HG03108 (cell line): ENCODE results near the gene EPAS1.

Experiments used
- ATAC-seq: cut with Tn5 transposase; IDR thresholded peaks from one replicate; pipeline ENCODE4 v1.9.1; 2021; ENCODE audit warnings: moderate library complexity; ENCODE audit not compliant: unreplicated experiment

The EPAS1 gene

GRCh38 chr2:46273225-46273863, 23.9 kb upstream of the EPAS1 start:
- no peak for ATAC-seq

DNA sequence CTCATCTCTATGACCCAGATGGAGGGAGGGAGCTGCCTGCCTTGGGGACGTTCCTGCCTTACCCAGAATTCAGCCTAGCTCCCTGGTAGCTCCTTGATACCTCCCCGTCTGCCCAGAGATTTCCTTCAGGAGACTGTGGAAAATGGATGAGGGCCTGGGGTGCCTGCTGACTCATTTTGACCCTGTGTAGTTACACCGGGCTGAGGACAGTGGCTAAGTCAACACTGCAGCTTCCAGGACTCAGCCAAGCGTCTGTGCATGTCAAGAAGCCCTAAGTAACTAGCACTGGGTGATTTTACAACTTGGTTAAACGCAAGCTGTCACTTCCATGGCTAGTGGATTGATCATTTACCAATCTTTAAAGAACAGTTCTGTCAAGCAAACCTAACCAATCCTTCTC, 23.3 kb upstream of the EPAS1 start:
- ATAC-seq: no peak

- no peak for ATAC-seq
Observed at GRCh38 chr2:46274586-46274985, 22.6 kb upstream of the EPAS1 start.

- no peak for ATAC-seq
Observed at GRCh38 chr2:46275995-46276394, 21.2 kb upstream of the EPAS1 start.

DNA sequence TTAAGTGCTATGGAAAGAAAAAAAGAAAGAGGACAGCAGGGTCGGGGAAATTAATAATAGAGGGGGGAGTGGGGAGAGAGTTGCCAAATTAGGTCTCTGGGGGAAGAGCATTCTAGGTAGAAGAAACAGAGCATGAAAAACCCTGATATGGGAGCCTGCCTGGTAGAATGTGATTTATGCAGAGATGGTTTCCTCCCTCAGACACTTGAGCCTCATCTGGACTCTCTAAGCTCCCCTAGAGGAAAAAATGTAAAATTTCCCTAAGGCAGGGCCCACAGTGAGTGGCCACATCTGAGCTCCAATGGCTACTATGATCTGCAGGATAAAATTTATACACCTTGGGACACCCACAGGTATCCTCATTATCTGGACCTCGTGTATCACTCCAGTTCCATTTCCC, 20.6 kb upstream of the EPAS1 start:
- no peak for ATAC-seq

DNA sequence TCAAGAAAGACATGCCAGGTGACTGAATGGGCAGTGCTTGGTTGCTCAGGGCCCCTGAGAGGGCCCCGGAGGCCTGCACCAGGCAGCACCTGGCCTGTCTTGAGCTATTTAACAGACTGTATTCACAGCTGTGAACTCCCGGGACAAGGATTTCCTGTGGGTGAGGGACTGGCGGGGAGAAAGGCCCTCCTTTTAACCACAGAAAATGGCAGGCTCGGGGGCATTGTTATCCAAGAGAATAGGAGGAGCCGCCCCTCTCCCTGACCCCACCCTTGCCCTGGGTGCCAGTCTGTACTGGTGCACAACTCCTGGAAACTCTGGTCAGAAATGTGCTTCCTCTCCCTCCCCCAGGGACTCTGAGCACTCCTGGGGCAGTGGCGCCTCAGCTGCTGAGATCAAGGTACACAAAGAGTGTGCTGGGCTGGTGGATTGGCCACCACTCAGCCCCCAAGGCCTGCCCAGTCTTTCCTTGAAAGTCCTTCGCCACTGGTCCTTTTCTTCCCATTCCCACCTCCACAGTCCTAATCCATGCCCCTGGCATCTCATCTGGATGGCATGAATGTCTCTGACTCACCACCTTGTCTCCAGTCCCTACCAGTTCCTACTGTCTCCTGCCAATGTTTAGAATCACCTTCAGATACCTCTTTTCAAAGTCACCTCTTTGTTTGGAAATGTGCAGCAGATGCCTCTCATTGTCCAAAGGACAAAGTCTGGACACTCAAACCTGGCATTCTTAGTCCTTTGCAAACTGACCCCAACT, 19.6 kb upstream of the EPAS1 start:
- no peak for ATAC-seq

DNA sequence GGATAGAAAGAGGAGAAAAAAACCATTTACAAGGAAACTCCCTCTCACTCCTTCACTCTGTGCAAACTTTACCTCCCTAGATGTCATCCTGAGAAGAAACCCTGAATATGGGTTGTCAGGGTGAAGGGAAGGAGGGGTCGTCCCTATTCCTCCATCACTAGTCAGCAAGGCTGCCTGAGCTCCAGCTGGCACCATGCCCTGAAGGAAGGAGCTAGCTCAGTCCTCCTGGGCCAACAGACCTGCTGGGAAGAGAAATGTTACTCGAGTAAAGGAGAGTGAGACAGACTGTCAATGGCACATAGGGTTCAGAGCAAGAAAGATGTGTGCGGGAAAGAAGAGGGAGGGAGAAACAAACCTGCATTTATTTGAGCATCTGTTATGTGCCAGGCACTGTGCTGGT, 18.3 kb upstream of the EPAS1 start:
- no peak for ATAC-seq

DNA sequence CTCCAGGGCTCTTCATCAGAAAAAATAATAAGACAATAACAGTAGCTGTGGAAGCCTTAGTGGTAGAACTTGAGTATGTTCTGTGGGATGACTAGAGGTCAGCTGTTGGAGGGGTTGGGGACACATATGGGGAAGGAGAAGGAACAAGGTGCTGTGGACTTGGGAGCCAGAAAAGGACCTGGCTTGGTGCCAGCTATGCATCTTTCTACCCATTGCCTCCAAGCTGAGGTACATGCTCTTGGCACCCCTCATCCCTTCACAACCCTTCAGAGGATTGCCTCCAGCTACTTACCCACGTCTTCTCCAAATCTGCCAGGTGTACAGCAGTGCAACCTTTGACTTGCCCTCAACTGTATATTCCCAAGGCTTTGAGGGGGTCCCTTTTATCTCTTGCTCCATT, 15.3 kb upstream of the EPAS1 start:
- ATAC-seq: no peak

DNA sequence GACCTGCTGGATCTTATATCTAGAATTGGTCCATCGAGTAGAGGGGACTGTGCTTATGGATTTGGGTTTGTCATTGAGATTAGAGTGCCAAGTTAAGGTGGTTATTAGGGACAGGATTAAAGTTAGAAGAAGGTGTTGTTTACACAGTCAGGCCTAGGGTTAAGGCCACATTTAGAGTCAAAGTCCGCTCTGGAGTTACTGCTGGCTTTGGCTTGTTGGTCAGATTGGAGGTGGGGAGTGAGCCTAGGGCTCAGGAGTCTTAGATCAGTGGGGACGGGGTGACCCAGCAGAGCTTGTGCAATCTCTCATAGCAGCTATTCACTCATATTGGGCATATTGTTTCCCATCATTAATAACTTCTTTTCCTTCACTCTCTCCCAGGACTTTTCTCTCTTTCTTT, 13.5 kb upstream of the EPAS1 start:
- no peak for ATAC-seq

GRCh38 chr2:46284260-46284659, 12.9 kb upstream of the EPAS1 start:
- no peak for ATAC-seq

DNA sequence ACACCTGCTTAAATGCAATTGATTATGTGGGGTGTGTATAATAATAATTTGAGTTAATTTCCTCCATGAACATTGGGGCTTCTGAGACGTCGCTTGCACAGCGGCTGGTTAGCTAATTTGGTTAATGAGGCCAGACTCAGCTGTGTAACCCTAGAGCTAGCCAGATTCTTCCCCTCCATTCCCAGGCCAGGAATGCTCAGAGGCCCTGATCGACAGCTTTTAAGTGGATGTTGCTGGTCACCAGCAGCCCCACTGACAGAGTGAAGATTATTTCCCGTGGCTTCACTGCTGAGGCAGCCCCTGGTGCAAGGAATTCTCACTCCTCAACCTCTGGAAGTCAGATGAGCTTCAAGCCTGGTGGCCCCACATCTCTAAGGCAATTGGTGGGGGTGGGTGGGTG, 12.4 kb upstream of the EPAS1 start:
- no peak for ATAC-seq

GRCh38 chr2:46286715-46287114, 10.5 kb upstream of the EPAS1 start:
- ATAC-seq: no peak

- no peak for ATAC-seq
Observed at GRCh38 chr2:46290078-46290477, 7.1 kb upstream of the EPAS1 start.

- no peak for ATAC-seq
Observed at GRCh38 chr2:46293466-46293865, 3.7 kb upstream of the EPAS1 start.

- no peak for ATAC-seq
Observed at GRCh38 chr2:46294176-46294836, 2.9 kb upstream of the EPAS1 start.

GRCh38 chr2:46296216-46296839, 879 bp upstream of the EPAS1 start:
- no peak for ATAC-seq

DNA sequence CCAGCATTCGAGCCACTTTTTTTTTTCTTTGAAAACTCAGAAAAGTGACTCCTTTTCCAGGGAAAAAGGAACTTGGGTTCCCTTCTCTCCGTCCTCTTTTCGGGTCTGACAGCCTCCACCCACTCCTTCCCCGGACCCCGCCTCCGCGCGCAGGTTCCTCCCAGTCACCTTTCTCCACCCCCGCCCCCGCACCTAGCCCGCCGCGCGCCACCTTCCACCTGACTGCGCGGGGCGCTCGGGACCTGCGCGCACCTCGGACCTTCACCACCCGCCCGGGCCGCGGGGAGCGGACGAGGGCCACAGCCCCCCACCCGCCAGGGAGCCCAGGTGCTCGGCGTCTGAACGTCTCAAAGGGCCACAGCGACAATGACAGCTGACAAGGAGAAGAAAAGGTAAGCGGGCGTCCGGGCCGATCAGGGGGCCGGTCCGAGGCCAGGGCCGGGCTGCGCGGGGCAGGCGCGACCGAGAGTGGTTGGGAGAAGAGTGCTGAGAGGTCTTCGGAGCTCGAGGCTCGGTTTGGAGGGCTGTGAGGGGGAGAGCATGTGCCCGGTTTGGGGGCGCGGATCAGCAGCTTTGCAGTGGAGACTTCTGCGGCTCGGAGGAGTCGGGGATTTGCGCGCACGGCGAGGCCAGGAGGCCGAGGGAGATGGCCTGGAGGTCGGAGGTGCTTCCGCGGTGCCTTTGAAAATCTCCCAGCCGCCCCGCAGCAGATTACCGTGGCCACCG, 502 bp downstream of the EPAS1 start:
- peak; percentile 19 for ATAC-seq

DNA sequence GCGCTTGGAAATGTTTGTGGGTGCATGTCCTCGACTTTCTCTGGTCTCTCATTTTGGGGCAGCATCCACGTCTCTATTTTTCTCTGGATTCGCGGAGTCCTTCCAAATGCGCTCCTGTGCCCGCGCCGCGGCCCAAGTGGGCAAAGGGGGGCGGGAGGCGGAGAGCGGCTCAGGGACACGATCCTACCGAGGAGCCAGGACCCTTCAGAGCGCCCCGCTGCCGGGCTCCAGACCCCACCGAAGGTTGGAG, 990 bp downstream of the EPAS1 start:
- no peak for ATAC-seq

- ATAC-seq: no peak
Observed at GRCh38 chr2:46298522-46299353, 1.5 kb downstream of the EPAS1 start.
